Activated CD4-positive, alpha-beta T cell treated with anti-CD3 and anti-CD28 coated beads, Interleukin-2, amount 50 U/mL, for 48 hours (primary cell): ENCODE data around the gene PLXDC2.
"Not testable (repeated sequence)": the region's sequence is repeated elsewhere in the genome, so short reads cannot be mapped to it uniquely, and the experiment has no call there.

Experiments
- DNase-seq, 2 experiments: peaks; one replicate each; pipeline ENCODE4 v3.0.0-alpha.2; 2020

The PLXDC2 gene

DNA sequence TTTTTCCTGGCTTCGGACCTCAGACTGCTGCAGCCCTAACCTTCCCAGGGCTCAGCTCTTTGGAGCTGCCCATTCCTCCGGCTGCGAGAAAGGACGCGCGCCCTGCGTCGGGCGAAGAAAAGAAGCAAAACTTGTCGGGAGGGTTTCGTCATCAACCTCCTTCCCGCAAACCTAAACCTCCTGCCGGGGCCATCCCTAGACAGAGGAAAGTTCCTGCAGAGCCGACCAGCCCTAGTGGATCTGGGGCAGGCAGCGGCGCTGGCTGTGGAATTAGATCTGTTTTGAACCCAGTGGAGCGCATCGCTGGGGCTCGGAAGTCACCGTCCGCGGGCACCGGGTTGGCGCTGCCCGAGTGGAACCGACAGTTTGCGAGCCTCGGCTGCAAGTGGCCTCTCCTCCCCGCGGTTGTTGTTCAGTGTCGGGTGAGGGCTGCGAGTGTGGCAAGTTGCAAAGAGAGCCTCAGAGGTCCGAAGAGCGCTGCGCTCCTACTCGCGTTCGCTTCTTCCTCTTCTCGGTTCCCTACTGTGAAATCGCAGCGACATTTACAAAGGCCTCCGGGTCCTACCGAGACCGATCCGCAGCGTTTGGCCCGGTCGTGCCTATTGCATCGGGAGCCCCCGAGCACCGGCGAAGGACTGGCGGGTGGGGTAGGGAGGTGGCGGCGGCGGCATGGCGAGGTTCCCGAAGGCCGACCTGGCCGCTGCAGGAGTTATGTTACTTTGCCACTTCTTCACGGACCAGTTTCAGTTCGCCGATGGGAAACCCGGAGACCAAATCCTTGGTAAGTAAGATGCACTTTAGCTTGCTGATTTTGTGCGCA, at the start of gene PLXDC2:
Gene PLXDC2, plus strand, starts transcription at position 22 of the 820 bp plus-strand sequence.
- no peak for DNase-seq

DNA sequence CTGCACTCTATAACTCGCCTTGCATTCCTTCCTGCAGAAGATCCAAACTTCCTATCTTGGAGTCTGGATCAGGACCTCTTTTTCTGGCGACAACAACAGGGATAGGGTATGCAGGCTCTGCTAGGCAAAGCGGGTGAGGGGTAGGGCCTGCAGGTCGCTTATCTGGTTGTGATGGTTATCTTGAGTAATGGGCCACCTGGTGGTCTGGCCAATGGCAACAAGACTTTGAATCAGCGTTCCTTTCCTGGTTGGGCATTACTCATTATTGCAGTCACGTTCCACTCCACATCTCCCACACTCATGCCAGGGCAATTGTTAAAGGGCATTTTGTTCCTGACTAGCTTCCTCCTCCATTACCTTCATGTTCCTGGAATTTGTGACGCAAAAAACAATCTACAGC, 48.4 kb upstream of the PLXDC2 start:
- DNase-seq: no peak

DNA sequence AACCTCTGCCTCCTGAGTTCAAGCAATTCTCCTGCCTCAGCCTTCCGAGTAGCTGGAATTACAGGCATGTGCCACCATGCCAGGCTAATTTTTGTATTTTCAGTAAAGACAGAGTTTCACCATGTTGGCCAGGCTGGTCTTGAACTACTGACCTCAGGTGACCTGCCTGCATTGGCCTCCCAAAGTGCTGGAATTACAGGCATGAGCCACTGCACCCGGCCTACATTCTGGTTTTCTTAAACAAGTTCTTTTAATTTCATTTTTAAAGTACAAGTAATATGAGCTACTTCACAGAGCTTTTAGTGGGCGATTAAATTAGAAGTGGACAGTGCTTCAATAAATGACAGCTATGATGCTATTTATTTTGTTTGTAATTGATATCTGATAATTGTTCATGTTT, 46.4 kb upstream of the PLXDC2 start:
- DNase-seq: not testable (repeated sequence)

- DNase-seq: no peak
Measured at GRCh38 chr10:19772972-19773371, 43.3 kb upstream of the PLXDC2 start.

DNA sequence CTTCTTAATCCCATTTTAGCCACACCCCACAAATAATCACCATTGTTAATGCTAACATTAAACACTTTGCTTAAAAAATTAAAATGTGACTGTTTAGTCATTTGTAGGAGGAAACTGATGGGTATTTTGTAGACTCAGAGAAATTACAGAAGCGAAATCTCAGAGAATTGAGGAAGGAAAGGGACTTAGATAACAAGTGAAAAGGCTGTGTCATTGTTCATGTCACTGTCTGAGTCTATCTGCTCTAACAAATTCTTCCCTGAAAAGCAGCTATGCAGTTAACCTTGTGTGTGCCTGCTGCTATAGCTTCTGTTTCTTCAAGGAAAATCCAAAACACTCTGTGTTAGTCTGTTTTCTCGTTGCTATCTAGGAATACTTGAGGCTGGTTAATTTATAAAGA, 40.9 kb upstream of the PLXDC2 start:
- no peak for DNase-seq

DNA sequence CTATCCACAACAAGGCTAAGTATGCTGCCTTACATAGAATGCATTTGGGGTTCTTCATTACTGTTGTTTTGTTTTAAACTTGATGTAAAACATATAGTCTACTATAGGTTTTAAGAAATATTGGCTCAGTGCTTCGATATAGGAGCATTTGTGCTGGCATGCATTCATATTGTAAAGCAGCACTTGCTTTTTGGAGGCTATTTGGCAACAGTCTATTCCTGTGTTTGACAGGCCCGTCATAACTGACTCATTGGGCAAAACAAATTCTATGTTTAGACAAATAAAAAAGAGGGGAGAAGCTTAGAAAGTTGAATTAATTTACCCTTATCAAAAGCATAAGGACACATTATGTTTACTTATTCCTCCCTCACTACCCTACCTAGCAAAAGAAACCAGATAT, 38.4 kb upstream of the PLXDC2 start:
- no peak for DNase-seq

GRCh38 chr10:19778996-19779395, 37.2 kb upstream of the PLXDC2 start:
- no peak for DNase-seq

GRCh38 chr10:19782430-19783089, 33.7 kb upstream of the PLXDC2 start:
- DNase-seq: no peak

GRCh38 chr10:19783721-19784120, 32.5 kb upstream of the PLXDC2 start:
- DNase-seq: no peak

DNA sequence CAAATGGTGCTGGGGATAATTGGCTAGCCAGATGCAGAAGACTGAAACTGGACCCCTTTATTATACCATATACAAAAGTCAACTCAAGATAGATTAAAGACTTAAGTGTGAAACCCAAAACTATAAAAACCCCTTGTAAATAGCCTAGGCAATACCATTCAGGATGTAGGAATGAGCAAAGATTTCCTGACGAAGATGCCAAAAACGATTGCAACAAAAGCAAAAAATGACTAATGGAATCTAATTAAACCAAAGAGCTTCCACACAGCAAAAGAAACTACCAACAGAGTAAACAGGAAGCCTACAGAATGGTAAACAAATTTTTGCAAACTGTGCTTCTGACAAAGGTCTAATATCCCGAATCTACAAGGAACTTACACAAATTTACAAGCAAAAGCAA, 30.9 kb upstream of the PLXDC2 start:
- no peak for DNase-seq

DNA sequence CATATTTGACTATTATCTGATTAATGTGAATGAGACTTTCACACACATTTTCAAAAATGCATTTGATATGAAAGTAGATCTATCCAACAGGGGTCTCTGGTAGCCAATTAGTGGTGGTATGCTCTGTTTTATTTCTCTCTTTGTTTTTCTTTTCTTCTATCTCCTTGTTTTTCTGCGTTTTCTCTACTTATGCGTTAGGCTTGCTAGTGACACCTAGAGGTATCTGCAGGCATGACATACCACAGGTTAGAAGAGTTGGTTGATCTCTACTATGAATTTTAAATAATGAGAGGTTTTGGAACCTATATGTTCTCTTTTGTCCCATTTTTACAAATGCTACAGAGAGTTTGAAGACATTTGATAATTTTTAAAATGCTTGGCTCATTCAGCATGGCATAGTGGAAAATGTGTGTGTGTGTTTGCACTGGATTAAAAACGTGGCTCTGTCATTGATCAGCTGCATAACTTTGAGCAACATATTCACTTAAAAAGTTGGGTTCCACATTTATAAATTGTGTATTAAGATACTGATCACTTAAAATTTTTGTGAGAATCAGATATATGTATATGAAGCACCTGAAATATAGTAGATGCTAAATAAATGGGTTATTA, 28.1 kb upstream of the PLXDC2 start:
- peak in 1 of 2 experiments; percentile 6 for DNase-seq

DNA sequence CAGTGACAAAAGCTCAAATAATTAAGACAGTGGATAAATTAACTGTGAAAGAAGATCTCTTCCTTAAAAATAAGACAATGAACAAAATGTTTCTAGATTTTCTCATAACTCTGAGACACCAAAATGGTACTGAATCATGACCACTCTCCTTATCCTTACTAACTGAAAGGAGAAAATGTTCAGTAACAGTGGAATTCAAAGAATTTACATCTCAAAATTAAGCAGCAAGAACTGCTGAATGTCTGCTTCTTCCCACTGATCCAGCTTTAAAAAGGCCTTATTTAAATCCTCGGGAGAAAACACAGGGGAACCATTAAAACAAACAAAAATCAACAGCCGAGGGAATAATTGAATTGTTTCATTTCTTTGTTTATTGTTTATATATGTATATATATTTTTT, 27.3 kb upstream of the PLXDC2 start:
- DNase-seq: no peak

DNA sequence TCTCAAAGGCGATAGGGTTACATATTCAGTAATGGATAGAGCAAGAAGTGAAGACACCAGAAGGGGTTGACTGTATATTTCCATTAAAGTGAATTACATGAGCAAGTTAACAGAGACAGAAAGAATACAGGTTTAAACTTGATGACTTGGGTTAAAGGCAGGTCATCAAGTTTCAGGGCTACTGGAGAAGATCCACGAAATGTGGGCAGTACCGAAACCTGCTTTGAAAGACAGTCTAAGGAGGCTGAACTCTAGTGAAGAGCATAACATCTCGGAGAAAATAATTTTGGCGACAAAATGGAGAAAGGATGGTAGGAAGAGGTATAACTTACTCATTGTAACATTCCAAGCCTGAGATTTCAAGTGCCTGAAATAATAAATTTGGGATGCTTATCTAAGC, 26.6 kb upstream of the PLXDC2 start:
- no peak for DNase-seq

DNA sequence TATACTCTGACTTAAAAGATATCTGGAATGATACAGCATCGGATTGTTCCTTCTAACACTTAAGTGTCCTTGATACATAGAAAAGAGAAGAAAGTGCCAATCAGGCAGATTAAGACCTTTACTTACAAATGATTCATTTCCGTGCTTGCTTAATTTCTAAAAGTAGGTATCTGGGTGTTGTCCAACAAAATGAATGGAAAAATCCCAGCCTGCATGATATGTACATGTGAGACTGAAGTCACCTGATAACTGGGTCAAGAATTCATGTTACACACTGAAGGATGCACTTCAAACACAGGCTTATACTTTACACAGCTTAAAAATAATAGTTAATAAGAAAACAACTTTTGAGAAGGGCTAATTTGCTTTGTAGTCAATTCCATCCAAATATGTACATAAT, 25.2 kb upstream of the PLXDC2 start:
- no peak for DNase-seq

GRCh38 chr10:19795684-19796083, 20.5 kb upstream of the PLXDC2 start:
- no peak for DNase-seq

- no peak for DNase-seq
Measured at GRCh38 chr10:19800161-19800560, 16.1 kb upstream of the PLXDC2 start.

DNA sequence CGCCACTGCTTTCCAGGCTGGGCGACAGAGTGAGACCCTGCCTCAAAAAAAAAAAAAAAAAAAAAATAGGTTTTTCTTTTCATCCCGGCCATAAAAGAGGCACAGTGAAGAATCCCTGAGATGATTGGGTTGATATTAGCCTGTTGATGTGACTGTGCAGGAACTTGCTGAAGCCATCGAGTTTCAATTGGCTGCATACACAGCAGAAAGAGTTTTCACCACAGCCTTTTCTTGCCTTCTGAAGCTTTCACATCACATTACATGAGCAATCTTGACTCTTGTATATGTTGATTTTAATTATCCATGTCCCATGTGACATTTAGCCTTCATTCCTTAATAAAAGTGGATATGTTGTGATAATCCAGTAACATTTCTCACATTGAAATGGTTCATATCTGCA, 14.9 kb upstream of the PLXDC2 start:
- no peak for DNase-seq

DNA sequence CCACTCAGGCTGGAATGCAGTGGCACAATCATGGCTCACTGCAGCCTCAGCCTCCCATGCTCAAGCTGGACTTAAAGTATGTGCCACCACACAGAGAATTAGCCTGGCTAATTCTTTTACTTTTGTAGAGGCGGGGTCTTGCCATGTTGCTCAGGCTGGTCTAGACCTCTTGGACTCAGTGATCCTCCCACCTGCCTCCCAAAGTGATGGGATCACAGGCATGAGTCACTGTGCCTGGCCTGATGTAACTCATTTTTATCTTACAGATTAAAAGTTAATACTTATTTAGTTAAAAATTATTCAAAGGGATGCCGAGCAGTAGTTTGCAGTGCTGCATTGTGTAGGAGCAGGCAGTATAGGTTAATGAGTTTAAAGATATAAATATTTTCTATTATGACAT, 12.6 kb upstream of the PLXDC2 start:
- DNase-seq: no peak

DNA sequence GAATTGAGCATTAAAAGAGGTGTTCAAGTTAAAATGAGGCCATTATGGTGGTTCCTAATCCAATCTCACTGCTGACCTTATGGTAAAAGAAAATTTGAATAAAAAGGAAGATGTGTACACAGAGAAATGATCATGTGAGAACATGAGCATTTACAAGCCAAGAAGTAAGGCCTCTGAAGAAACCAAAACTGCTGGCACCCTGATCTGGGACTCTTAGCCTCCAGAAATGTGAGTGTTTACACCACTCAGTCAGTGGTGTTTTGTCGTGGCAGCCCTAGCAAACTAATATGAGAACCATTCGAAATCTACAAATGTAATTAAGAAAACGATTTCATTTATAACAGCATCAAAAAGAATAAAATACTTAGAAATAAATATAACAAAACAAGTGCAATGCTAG, 6.8 kb upstream of the PLXDC2 start:
- DNase-seq: no peak

DNA sequence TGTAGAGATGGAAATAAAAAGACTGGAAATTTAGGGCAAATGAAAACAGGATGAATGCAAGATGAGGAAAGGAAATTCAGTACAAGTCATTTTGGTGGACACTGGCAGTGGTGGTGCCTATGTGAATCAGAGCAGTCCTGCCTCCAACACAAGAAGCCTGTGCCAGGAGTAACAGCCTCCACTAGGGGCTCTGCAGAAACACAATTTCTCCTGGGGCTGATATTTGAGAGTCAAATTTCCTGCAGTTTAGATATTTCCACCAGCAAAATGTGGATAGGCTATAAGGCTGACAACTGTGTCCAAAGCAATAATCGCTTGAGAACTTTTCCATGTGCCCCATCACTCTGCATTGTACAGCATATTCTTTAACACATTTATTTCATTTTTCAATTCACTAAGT, 4.7 kb upstream of the PLXDC2 start:
- no peak for DNase-seq

DNA sequence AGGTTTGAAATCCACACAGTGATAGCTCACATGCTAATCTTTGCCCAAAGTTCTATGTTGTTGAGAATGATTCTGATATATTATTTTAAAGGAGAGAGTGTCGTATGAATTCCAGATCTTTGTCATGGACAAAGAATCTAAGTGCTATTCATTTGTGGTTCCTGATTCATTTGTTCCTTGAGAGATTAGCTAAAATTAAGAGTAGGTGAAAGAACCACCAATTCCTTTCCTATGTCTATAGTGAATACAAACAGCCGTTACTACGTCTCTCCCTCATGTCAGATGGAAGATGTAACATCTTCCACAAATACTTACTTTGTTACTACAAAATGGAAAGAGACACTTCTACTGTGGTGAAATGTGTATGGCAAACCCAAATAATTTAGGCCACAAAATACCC, 3.3 kb upstream of the PLXDC2 start:
- DNase-seq: no peak

- no peak for DNase-seq
Measured at GRCh38 chr10:19815036-19815730, 1.0 kb upstream of the PLXDC2 start.

- no peak for DNase-seq
Measured at GRCh38 chr10:19815731-19816410, 361 bp upstream of the PLXDC2 start.
